Fibroblast of skin of left biceps (primary cell): ENCODE data around the gene PCDHB10.

Experiments
- DNase-seq, 2 experiments: peaks; one replicate each; pipeline ENCODE4 v3.0.0-alpha.2; 2013; ENCODE audit warnings: low read depth in 2 of 2

Gene PCDHB10

DNA sequence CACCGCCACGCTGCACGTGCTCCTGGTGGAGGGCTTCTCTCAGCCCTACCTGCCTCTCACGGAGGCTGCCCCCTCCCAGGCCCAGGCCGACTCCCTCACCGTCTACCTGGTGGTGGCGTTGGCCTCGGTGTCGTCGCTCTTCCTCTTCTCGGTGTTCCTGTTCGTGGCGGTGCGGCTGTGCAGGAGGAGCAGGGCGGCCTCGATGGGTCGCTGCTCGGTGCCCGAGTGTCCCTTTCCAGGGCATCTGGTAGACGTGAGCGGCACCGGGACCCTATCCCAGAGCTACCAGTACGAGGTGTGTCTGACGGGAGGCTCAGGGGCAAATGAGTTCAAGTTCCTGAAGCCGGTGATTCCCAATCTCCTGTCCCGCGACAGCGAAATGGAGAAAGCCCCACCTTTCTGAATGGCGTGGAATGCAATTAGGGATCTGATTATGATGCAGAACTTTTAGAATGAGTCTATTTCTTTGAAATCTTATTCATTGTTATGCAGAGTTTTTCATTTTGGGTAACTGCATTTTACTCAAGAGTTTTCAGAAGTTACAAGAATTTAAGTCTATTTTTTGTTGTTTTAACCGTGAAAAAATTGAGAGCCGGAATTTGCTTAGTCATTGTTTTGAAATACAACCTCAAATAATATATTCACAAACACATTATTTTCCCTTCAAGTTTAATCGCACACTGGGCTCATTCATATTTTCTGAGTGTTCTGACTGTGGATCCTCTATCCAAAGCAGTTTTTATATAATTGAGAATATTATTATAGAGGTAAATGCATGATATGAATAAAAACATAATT lies 44.6 kb downstream of the PCDHB10 start:
- DNase-seq = no peak

DNA sequence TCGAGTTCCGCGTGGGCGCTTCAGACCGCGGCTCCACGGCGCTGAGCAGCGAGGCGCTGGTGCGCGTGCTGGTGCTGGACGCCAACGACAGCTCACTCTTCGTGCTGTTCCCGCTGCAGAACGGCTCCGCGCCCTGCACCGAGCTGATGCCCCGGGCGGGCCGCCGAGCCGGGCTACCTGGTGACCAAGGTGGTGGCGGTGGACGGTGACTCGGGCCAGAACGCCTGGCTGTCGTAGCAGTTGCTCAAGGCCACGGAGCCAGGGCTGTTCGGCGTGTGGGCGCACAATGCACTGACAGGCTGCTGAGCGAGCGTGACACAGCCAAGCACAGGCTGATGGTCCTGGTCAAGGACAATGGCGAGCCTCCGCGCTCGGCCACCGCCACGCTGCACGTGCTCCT lies 49.3 kb downstream of the PCDHB10 start:
- no peak for DNase-seq
